ENCODE results near the gene OSBPL6. TPM values are rescaled to one million over a fixed set of nuclear protein-coding genes. Genes with fewer than 3 reads are reported as not detected.
"Not testable (repeated sequence)": the region's sequence is repeated elsewhere in the genome, so short reads cannot be mapped to it uniquely, and the experiment has no call there.

OSBPL6 gene
- total RNA-seq, 4 donors from 2014 or later: 1.8 to 9.9 (median 2.8) TPM

DNA sequence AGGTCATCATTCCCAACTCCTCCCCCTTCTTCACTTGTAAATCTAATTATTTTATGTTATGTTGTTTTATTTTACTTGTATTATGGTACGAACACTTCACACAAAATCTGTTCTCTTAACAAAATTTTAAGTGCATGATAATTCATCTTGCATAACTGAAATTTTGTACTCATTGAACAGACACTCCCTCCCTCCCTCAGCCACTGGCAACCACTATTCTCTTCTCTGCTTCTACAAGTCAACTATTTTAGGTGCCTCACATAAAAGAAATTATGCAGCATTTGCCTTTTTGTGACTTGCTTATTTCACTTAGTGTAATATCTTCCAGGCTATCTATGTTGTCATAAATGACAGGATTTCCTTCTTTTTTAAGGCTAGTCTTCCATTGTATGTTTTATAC is 30.4 kb upstream of the OSBPL6 start:
- Histone ChIP-seq H3K4me1 (no peaks in the 10 kb centered on the region), H3K27ac (no peak overlapping the region), H3K9me3 (no peaks in the 10 kb centered on the region), H3K27me3 (no peaks in the 10 kb centered on the region), H3K4me3 (no peak overlapping the region), H3K36me3 (no peaks in the 10 kb centered on the region)
- TF ChIP-seq POLR2A (IDR thresholded peaks at IDR 0.05): no peak
- TF ChIP-seq, protein P1, sequence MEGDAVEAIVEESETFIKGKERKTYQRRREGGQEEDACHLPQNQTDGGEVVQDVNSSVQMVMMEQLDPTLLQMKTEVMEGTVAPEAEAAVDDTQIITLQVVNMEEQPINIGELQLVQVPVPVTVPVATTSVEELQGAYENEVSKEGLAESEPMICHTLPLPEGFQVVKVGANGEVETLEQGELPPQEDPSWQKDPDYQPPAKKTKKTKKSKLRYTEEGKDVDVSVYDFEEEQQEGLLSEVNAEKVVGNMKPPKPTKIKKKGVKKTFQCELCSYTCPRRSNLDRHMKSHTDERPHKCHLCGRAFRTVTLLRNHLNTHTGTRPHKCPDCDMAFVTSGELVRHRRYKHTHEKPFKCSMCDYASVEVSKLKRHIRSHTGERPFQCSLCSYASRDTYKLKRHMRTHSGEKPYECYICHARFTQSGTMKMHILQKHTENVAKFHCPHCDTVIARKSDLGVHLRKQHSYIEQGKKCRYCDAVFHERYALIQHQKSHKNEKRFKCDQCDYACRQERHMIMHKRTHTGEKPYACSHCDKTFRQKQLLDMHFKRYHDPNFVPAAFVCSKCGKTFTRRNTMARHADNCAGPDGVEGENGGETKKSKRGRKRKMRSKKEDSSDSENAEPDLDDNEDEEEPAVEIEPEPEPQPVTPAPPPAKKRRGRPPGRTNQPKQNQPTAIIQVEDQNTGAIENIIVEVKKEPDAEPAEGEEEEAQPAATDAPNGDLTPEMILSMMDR (IDR thresholded peaks at IDR 0.05): no peak
- intact Hi-C loops (cut with DNase I; ENCODE audit: low total_unique reads): no loop called here
- DNase-seq: no peak

DNA sequence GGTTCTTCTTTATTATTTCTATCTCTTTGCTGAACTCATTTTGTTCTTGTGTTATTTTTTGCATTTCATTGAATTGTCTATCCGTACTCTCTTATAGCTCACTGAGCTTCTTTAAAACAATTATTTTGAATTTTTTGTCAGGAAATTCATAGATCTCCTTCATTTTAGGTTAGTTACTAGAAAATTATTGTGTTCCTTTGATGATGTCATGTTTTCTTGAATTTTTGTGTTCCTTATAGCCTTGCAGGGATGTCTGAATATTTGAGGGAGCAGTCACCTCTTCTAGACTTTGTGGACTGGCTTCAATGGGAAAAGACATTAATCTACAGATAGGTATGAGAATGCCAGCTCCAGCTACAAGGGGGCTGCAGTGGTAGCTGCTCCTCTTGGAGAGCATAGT is 20.7 kb upstream of the OSBPL6 start:
- no peaks in the 10 kb centered on the region for H3K4me1 ChIP-seq
- TF ChIP-seq, protein P1 (IDR thresholded peaks at IDR 0.05): no peak
- no peak for TF ChIP-seq POLR2A (IDR thresholded peaks at IDR 0.05)

DNA sequence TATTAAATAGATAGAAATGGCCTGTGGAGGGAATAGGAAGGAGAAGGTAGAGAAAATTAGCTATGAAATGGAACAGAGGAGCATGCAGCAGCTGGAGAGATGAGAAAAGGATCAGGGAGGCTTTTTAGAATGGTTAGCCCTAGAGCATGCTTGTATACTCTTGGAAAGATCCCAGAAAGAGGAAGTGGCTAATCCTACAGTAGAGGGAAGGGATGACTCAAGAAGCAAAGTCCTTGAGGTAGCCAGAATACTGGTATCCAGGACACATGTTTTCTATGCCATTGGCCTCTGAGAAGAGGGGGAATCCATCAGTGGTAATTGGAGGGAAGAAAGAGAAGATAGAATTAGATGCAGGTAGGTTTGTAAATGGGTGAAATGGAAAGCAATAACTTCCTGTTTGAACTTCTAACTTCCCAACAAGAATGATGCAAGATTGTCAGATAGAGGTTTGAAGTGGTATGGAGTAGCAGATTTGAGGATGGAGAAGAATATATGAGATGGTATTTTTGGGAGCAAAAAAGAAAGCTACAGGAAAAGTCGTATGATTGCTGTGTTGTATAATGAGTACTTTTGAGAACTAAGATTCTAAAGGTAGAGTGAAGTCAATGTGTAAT is 17.1 kb upstream of the OSBPL6 start:
- intact Hi-C loops (cut with DNase I; ENCODE audit: low total_unique reads): no loop called here
- TF ChIP-seq, protein P1 (IDR thresholded peaks at IDR 0.05): no peak
- TF ChIP-seq POLR2A (IDR thresholded peaks at IDR 0.05): no peak
- Histone ChIP-seq H3K9me3 (no peaks in the 10 kb centered on the region), H3K4me3 (no peak overlapping the region), H3K27me3 (no peaks in the 10 kb centered on the region), H3K27ac (no peak overlapping the region), H3K4me1 (no peaks in the 10 kb centered on the region), H3K36me3 (no peaks in the 10 kb centered on the region)
- DNase-seq: no peak

More for the DNA sequence above, 20.7 kb upstream of the OSBPL6 start:
- Histone ChIP-seq H3K27me3 (no peaks in the 10 kb centered on the region), H3K36me3 (no peaks in the 10 kb centered on the region), H3K27ac (no peak overlapping the region), H3K9me3 (no peaks in the 10 kb centered on the region), H3K4me3 (no peak overlapping the region)
- intact Hi-C loops (cut with DNase I; ENCODE audit: low total_unique reads): no loop called here
- DNase-seq: no peak

DNA sequence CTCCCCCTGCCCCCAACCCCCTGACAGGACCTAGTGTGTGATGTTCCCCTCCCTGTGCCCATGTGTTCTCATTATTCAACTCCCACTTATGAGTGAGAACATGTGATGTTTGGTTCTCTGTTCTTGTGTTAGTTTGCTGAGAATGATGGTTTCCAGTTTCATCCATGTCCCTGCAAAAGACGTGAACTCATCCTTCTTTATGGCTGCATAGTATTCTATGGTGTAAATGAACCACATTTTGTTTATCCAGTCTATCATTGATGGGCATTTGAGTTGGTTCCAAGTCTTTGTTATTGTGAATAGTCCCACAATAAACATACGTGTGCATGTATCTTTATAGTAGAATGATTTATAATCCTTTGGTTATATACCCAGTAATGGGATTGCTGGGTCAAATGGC is 13.7 kb upstream of the OSBPL6 start:
- H3K27me3 ChIP-seq; H3K9me3 ChIP-seq; H3K4me1 ChIP-seq; H3K27ac ChIP-seq; DNase-seq; H3K4me3 ChIP-seq; intact Hi-C loops (cut with DNase I; ENCODE audit: low total_unique reads); H3K36me3 ChIP-seq: not testable (repeated sequence)

DNA sequence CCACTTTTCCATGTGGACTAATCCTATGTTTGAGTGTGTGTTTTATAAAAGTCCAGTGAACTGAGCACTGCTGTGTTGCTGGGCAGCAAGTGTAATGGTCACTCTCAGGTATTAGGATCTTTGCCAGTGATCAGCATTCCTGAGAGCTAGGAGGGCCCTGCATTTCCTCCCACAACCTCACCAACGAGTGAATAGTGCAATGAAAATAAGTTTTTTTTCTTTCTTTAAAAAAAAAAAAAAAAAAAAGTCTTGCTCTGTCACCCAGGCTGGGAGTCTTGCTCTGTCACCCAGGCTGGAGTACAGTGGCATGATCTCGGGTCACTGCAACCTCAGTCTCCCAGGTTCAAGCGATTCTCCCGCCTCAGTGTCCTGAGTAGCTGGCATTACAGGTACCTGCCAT is 6.5 kb upstream of the OSBPL6 start:
- H3K4me1 ChIP-seq: no peaks in the 10 kb centered on the region
- no peak overlapping the region for H3K27ac ChIP-seq
- DNase-seq: no peak
- intact Hi-C loops (cut with DNase I; ENCODE audit: low total_unique reads): no loop called here
- no peaks in the 10 kb centered on the region for H3K9me3 ChIP-seq
- H3K4me3 ChIP-seq: no peak overlapping the region
- no peak for TF ChIP-seq POLR2A (IDR thresholded peaks at IDR 0.05)
- TF ChIP-seq, protein P1 (IDR thresholded peaks at IDR 0.05): no peak
- H3K27me3 ChIP-seq: no peaks in the 10 kb centered on the region
- H3K36me3 ChIP-seq: no peaks in the 10 kb centered on the region

DNA sequence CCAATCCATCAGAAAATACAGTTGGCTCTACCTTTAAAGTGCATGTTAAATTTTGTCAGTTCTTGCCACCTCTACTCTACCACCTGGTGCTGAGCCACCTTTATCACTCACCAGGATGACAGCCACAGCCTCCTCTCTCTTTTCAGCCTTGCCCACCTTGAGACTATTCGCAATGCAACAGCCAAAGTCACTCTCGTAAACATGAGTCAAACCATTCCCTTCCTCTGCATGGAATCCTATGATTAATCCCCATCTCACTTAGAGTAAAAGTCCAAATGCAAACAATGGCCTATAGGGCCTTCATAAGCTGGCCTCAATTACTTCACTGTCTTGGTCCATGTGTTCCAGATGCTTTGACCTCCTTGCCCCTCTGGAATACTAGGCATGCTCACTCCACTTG is 5.8 kb upstream of the OSBPL6 start:
- Histone ChIP-seq H3K4me3 (no peak overlapping the region), H3K4me1 (no peaks in the 10 kb centered on the region), H3K27me3 (no peaks in the 10 kb centered on the region), H3K36me3 (no peaks in the 10 kb centered on the region), H3K9me3 (no peaks in the 10 kb centered on the region), H3K27ac (no peak overlapping the region)
- intact Hi-C loops (cut with DNase I; ENCODE audit: low total_unique reads): no loop called here
- TF ChIP-seq POLR2A (IDR thresholded peaks at IDR 0.05): no peak
- TF ChIP-seq, protein P1 (IDR thresholded peaks at IDR 0.05): no peak
- DNase-seq: no peak

Data from uterus (tissue), 4 donors.